Smooth muscle cell (in vitro differentiated cells): ENCODE data around the gene WEE1. TPM values are rescaled to one million over a fixed set of nuclear protein-coding genes. Genes with fewer than 3 reads are reported as not detected.

ENCODE experiments used
- DNase-seq: peaks from one replicate; lab custom pipeline; 2025; ENCODE audit not compliant: unreplicated experiment; lab: John Stamatoyannopoulos, UW
- H2AFZ ChIP-seq: fragments of 200-600 bp; sonication (generic); 2 replicates; pipeline ENCODE4 v1.6.0; 2016; ENCODE audit warnings: antibody characterized with exemption, low read depth, mild to moderate bottlenecking
- H3F3A ChIP-seq: fragments of 200-600 bp; sonication (generic); 2 replicates; pipeline ENCODE4 v1.6.0; 2017; ENCODE audit warnings: antibody characterized with exemption, low read depth
- H3K27ac ChIP-seq: fragments of 200-600 bp; sonication (generic); 2 replicates; pipeline ENCODE4 v1.5.1; 2016; ENCODE audit warnings: low read depth, mild to moderate bottlenecking
- H3K27me3 ChIP-seq: fragments of 200-600 bp; sonication (generic); 2 replicates; pipeline ENCODE4 v1.6.1; 2016; ENCODE audit warnings: low read depth, mild to moderate bottlenecking
- H3K36me3 ChIP-seq: fragments of 200-600 bp; sonication (generic); 2 replicates; pipeline ENCODE4 v1.5.1; 2016; ENCODE audit warnings: low read depth
- H3K4me1 ChIP-seq: fragments of 200-600 bp; sonication (generic); 2 replicates; pipeline ENCODE4 v1.5.1; 2016; ENCODE audit warnings: low read depth
- H3K4me2 ChIP-seq: fragments of 200-600 bp; sonication (generic); 2 replicates; pipeline ENCODE4 v1.6.0; 2016; ENCODE audit warnings: mild to moderate bottlenecking
- H3K4me3 ChIP-seq: fragments of 200-600 bp; sonication (generic); 2 replicates; pipeline ENCODE4 v1.5.1; 2016; ENCODE audit warnings: mild to moderate bottlenecking
- H3K79me2 ChIP-seq: fragments of 200-600 bp; sonication (generic); 2 replicates; pipeline ENCODE4 v1.6.0; 2016; ENCODE audit warnings: low read depth, mild to moderate bottlenecking
- H3K9ac ChIP-seq: fragments of 200-600 bp; sonication (generic); 2 replicates; pipeline ENCODE4 v1.6.0; 2016; ENCODE audit warnings: low read depth
- H3K9me3 ChIP-seq: fragments of 200-600 bp; sonication (generic); replicated peaks from 2 replicates; pipeline ENCODE4 v1.5.1; 2016; ENCODE audit warnings: low read depth
- H4K20me1 ChIP-seq: fragments of 200-600 bp; sonication (generic); 2 replicates; pipeline ENCODE4 v1.6.0; 2016; ENCODE audit warnings: low read depth
- CTCF ChIP-seq: fragments of 200-600 bp; sonication (generic); IDR thresholded peaks from 2 replicates; pipeline ENCODE4 v1.5.1; 2017; ENCODE audit warnings: borderline replicate concordance, mild to moderate bottlenecking, antibody characterized with exemption; ENCODE audit not compliant: insufficient read depth, poor library complexity, severe bottlenecking
- WGBS: methylation state at CpG from one replicate; pipeline ENCODE4 v1.1.7; 2016; ENCODE audit warnings: low lambda C conversion rate; 5-methylcytosine and 5-hydroxymethylcytosine counted together
- polyA plus RNA-seq: library from polyadenylated mRNA; unstranded; fragments of >200 nt; fragmentation: Nextera tagmentation; extraction: Ambion mirVana; gene quantifications from 2 replicates; pipeline ENCODE4 v1.2.1, GENCODE V29; 2016
- total RNA-seq: library from RNA; depleted of rRNA; stranded (reverse); fragments of >200 nt; gene quantifications from 2 replicates; pipeline ENCODE4 v1.2.3, GENCODE V29; 2014

WEE1 gene
- total and polyA plus RNA-seq, 2 experiments from 2014 or later: 20.8 to 53.3 TPM

GRCh38 chr11:9567401-9567800, 6.1 kb upstream of the WEE1 start:
- H3K27me3 ChIP-seq: no peaks in the 10 kb centered on the region
- 92% methylated on average over 5 of the region's 5 CpGs for WGBS
- no peak for DNase-seq
- H2AFZ ChIP-seq: no peak overlapping the region
- H3K9me3 ChIP-seq: no peaks in the 10 kb centered on the region
- no peak overlapping the region for H3K4me3 ChIP-seq
- peak overlapping the region; percentile 100 for H3K27ac ChIP-seq
- H3K4me2 ChIP-seq: peak overlapping the region; percentile 76
- no peaks in the 10 kb centered on the region for H3K79me2 ChIP-seq
- peak overlapping the region; percentile 98 for H3K9ac ChIP-seq
- peaks cover 40% of the 10 kb centered on the region for H3K4me1 ChIP-seq
- no peaks in the 10 kb centered on the region for H3K36me3 ChIP-seq
- peaks cover 24% of the 10 kb centered on the region for H3F3A ChIP-seq
- TF ChIP-seq CTCF: no peak
- no peaks in the 10 kb centered on the region for H4K20me1 ChIP-seq

GRCh38 chr11:9568161-9568853, 5.2 kb upstream of the WEE1 start:
- H2AFZ ChIP-seq: no peak overlapping the region

GRCh38 chr11:9568854-9569587, 4.4 kb upstream of the WEE1 start:
- H3K9me3 ChIP-seq: no peaks in the 10 kb centered on the region
- H3K4me3 ChIP-seq: peak overlapping the region; percentile 28
- DNase-seq: no peak
- H3K4me1 ChIP-seq: peaks cover 40% of the 10 kb centered on the region
- no peaks in the 10 kb centered on the region for H3K27me3 ChIP-seq
- H4K20me1 ChIP-seq: no peaks in the 10 kb centered on the region
- no peak overlapping the region for H2AFZ ChIP-seq
- H3K4me2 ChIP-seq: peak overlapping the region; percentile 78
- 6% methylated on average over 7 of the region's 7 CpGs for WGBS
- peaks cover 24% of the 10 kb centered on the region for H3F3A ChIP-seq
- peak overlapping the region; percentile 98 for H3K9ac ChIP-seq
- TF ChIP-seq CTCF: no peak
- H3K36me3 ChIP-seq: no peaks in the 10 kb centered on the region
- H3K27ac ChIP-seq: peak overlapping the region; percentile 100
- H3K79me2 ChIP-seq: no peaks in the 10 kb centered on the region

More at GRCh38 chr11:9568161-9568853, 5.2 kb upstream of the WEE1 start:
- no peaks in the 10 kb centered on the region for H3K9me3 ChIP-seq
- H3K36me3 ChIP-seq: no peaks in the 10 kb centered on the region
- H3K9ac ChIP-seq: peak overlapping the region; percentile 98
- H3K4me1 ChIP-seq: peaks cover 40% of the 10 kb centered on the region
- no peak for TF ChIP-seq CTCF
- peak overlapping the region; percentile 16 for H3K4me3 ChIP-seq
- no peaks in the 10 kb centered on the region for H3K79me2 ChIP-seq
- H3K27ac ChIP-seq: peak overlapping the region; percentile 100
- no peaks in the 10 kb centered on the region for H3K27me3 ChIP-seq
- peaks cover 24% of the 10 kb centered on the region for H3F3A ChIP-seq
- DNase-seq: no peak
- H3K4me2 ChIP-seq: peak overlapping the region; percentile 78
- H4K20me1 ChIP-seq: no peaks in the 10 kb centered on the region
- WGBS: 42% methylated on average over 8 of the region's 8 CpGs
